ENCODE results near the gene LHX4.

Gene LHX4

GRCh38 chr1:180248731-180249681 lies 18.9 kb downstream of the LHX4 start:
- no peak overlapping the region for H3K4me3 ChIP-seq
- H3K9me3 ChIP-seq (ENCODE audit: low read depth, low read length) = no peaks in the 10 kb centered on the region
- no peaks in the 10 kb centered on the region for H3K36me3 ChIP-seq (ENCODE audit: insufficient read depth, low read length)
- no peak overlapping the region for H3K9ac ChIP-seq (ENCODE audit: insufficient read length)
- H3K27ac ChIP-seq = no peak overlapping the region
- no peak for DNase-seq (ENCODE audit: low read depth, low spot score)
- TF ChIP-seq POLR2AphosphoS5 (IDR thresholded peaks at IDR 0.05; ENCODE audit: borderline replicate concordance, low read depth, low read length) = no peak
- no peak for TF ChIP-seq FOXP2 (optimal IDR thresholded peaks at IDR 0.05; ENCODE audit: control extremely low read depth, extremely low read length, insufficient read depth)
- no peak for TF ChIP-seq EZH2 (IDR thresholded peaks at IDR 0.05)

- no peaks in the 10 kb centered on the region for H3K36me3 ChIP-seq (ENCODE audit: insufficient read depth, low read length)
- no peak for DNase-seq (ENCODE audit: low read depth, low spot score)
- TF ChIP-seq POLR2AphosphoS5 (IDR thresholded peaks at IDR 0.05; ENCODE audit: borderline replicate concordance, low read depth, low read length) = no peak
- no peak for TF ChIP-seq EZH2 (IDR thresholded peaks at IDR 0.05)
- no peak for TF ChIP-seq FOXP2 (optimal IDR thresholded peaks at IDR 0.05; ENCODE audit: control extremely low read depth, extremely low read length, insufficient read depth)
These were observed 19.8 kb downstream of the LHX4 start for GRCh38 chr1:180249725-180250498.

GRCh38 chr1:180250499-180250770 lies 20.4 kb downstream of the LHX4 start:
- H3K36me3 ChIP-seq (ENCODE audit: insufficient read depth, low read length) = no peaks in the 10 kb centered on the region
- DNase-seq (ENCODE audit: low read depth, low spot score) = no peak
- no peak overlapping the region for H3K4me3 ChIP-seq
- H3K9me3 ChIP-seq (ENCODE audit: low read depth, low read length) = no peaks in the 10 kb centered on the region
- no peak overlapping the region for H3K27ac ChIP-seq
- H3K9ac ChIP-seq (ENCODE audit: insufficient read length) = no peak overlapping the region
- TF ChIP-seq FOXP2 (optimal IDR thresholded peaks at IDR 0.05; ENCODE audit: control extremely low read depth, extremely low read length, insufficient read depth) (no peak), EZH2 (IDR thresholded peaks at IDR 0.05) (no peak), POLR2AphosphoS5 (IDR thresholded peaks at IDR 0.05; ENCODE audit: borderline replicate concordance, low read depth, low read length) (no peak)

More at GRCh38 chr1:180249725-180250498, 19.8 kb downstream of the LHX4 start:
- Histone ChIP-seq H3K9ac (ENCODE audit: insufficient read length) (no peak overlapping the region), H3K9me3 (ENCODE audit: low read depth, low read length) (no peaks in the 10 kb centered on the region), H3K27ac (no peak overlapping the region), H3K4me3 (no peak overlapping the region)

- no peak overlapping the region for H3K4me3 ChIP-seq
- no peak for DNase-seq (ENCODE audit: low read depth, low spot score)
- no peaks in the 10 kb centered on the region for H3K36me3 ChIP-seq (ENCODE audit: insufficient read depth, low read length)
- no peaks in the 10 kb centered on the region for H3K9me3 ChIP-seq (ENCODE audit: low read depth, low read length)
- TF ChIP-seq POLR2AphosphoS5 (IDR thresholded peaks at IDR 0.05; ENCODE audit: borderline replicate concordance, low read depth, low read length) (no peak), FOXP2 (optimal IDR thresholded peaks at IDR 0.05; ENCODE audit: control extremely low read depth, extremely low read length, insufficient read depth) (no peak), EZH2 (IDR thresholded peaks at IDR 0.05) (no peak)
- H3K9ac ChIP-seq (ENCODE audit: insufficient read length) = no peak overlapping the region
- H3K27ac ChIP-seq = no peak overlapping the region
These were observed 20.9 kb downstream of the LHX4 start for GRCh38 chr1:180250883-180251509.

- DNase-seq (ENCODE audit: low read depth, low spot score) = no peak
- Histone ChIP-seq H3K36me3 (ENCODE audit: insufficient read depth, low read length) (no peaks in the 10 kb centered on the region), H3K4me3 (no peak overlapping the region), H3K9me3 (ENCODE audit: low read depth, low read length) (no peaks in the 10 kb centered on the region), H3K9ac (ENCODE audit: insufficient read length) (no peak overlapping the region), H3K27ac (no peak overlapping the region)
- TF ChIP-seq EZH2 (IDR thresholded peaks at IDR 0.05) (no peak), FOXP2 (optimal IDR thresholded peaks at IDR 0.05; ENCODE audit: control extremely low read depth, extremely low read length, insufficient read depth) (no peak), POLR2AphosphoS5 (IDR thresholded peaks at IDR 0.05; ENCODE audit: borderline replicate concordance, low read depth, low read length) (no peak)
These were observed 21.7 kb downstream of the LHX4 start for GRCh38 chr1:180251526-180252305.

- no peak overlapping the region for H3K27ac ChIP-seq
- no peak overlapping the region for H3K4me3 ChIP-seq
- no peaks in the 10 kb centered on the region for H3K36me3 ChIP-seq (ENCODE audit: insufficient read depth, low read length)
- peak; percentile 24 for DNase-seq (ENCODE audit: low read depth, low spot score)
- H3K9me3 ChIP-seq (ENCODE audit: low read depth, low read length) = no peaks in the 10 kb centered on the region
- TF ChIP-seq FOXP2 (optimal IDR thresholded peaks at IDR 0.05; ENCODE audit: control extremely low read depth, extremely low read length, insufficient read depth) = no peak
- H3K9ac ChIP-seq (ENCODE audit: insufficient read length) = no peak overlapping the region
These were observed 22.8 kb downstream of the LHX4 start for GRCh38 chr1:180252638-180253536.

Measured in SK-N-MC (cell line).